ENCODE measurements around the gene CFAP100. TPM values are rescaled to one million over a fixed set of nuclear protein-coding genes. Genes with fewer than 3 reads are reported as not detected.

The CFAP100 gene
- total and polyA plus RNA-seq, 12 donors: not detected

DNA sequence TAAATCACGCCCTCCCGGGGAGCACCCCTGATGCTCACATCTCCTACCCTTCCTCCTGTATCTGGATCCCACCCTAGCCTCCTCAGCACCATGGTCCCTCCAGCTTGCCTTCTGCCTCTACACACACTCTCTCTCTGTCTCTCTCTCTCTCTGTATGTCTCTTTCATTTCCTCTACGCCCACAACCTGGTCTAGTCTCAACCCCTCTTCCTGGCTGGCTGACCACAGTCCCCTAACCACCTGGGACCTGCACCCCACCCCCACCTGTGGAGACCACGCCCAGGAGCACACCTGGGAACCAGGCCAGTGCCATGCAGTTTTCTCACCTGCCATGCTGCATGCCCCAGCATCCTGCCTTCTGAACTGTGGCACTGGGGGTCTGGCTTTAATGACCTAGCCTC is 4.0 kb upstream of the CFAP100 start:
- DNase-seq (no peak), ATAC-seq (no peak)
- Histone ChIP-seq H3K4me3 (no peak overlapping the region), H3K9me3 (no peaks in the 10 kb centered on the region), H3K4me1 (peaks cover 0 to 20% (median 9%) of the 10 kb centered on the region in 9 donors), H3K27ac (no peak overlapping the region), H3K27me3 (peaks cover 0 to 38% (median 11%) of the 10 kb centered on the region in 7 donors), H3K36me3 (no peaks in the 10 kb centered on the region)
- 86 to 88% methylated on average over 4 of the region's 4 CpGs for WGBS, 2 donors
- no peak for TF ChIP-seq CTCF (IDR thresholded peaks at IDR 0.05)
- intact Hi-C loops (cut with DNase I): loop anchor here in 4 of 10 donors (5.0 to 10.0 kb wide), 4 partner anchors 74 to 258 kb away; no protein-coding TSS in a partner anchor

DNA sequence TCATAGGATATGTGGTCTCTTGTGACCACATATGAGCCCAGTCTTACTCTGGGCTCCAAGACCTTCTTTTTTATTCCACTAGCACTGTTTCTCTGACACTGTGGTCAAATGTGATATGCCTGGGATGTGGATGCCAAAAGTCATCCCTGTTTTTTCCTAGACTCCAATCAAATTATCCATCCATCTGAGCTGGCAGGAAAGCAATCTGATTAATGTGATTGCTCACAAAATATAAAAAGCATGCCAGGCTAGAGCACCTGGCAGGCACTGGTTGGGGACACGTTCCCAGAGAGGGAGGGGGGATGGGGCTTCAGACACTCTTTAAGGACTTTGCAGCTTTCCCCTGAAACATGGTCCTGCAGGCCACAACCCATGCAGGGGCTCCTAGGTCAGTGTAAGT is 3.1 kb upstream of the CFAP100 start:
- no peak for TF ChIP-seq CTCF (IDR thresholded peaks at IDR 0.05)
- intact Hi-C loops (cut with DNase I): loop anchor here in 4 of 10 donors (5.0 to 10.0 kb wide), 4 partner anchors 73 to 259 kb away; no protein-coding TSS in a partner anchor

DNA sequence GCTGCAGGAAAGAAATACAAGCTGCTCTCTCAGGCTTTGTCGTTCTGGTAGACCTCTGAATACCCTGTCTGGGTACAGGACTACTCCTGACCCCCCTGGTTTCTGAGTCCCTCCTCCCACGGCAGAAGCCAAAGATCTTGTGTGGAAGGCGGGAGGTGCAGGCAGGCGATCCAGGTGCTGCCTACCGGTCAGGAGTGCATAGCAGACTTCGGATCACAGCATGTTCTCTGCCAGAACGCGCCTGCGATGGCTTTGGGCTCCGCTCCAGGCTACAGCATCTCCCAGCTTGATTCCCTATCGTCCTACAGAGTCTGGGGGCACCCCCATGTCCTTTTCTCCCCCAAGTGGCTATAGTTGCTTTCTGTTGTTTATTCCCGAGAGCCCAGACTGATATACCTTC is 2.5 kb upstream of the CFAP100 start:
- H3K9me3 ChIP-seq: no peaks in the 10 kb centered on the region
- intact Hi-C loops (cut with DNase I): loop anchor here in 4 of 10 donors (5.0 to 10.0 kb wide), 4 partner anchors 73 to 260 kb away; no protein-coding TSS in a partner anchor
- no peak overlapping the region for H3K27ac ChIP-seq
- H3K27me3 ChIP-seq: peaks cover 0 to 42% (median 14%) of the 10 kb centered on the region in 7 donors
- peaks cover 0 to 20% (median 9%) of the 10 kb centered on the region in 9 donors for H3K4me1 ChIP-seq
- DNase-seq (no peak), ATAC-seq (no peak)
- no peak for TF ChIP-seq CTCF (IDR thresholded peaks at IDR 0.05)
- no peaks in the 10 kb centered on the region for H3K36me3 ChIP-seq
- no peak overlapping the region for H3K4me3 ChIP-seq
- 81 to 85% methylated on average over 12 of the region's 12 CpGs for WGBS, 2 donors

More for the DNA sequence above, 3.1 kb upstream of the CFAP100 start:
- Histone ChIP-seq H3K27ac (no peak overlapping the region), H3K36me3 (no peaks in the 10 kb centered on the region), H3K27me3 (peaks cover 0 to 42% (median 14%) of the 10 kb centered on the region in 7 donors), H3K4me3 (no peak overlapping the region), H3K4me1 (peaks cover 0 to 20% (median 9%) of the 10 kb centered on the region in 9 donors), H3K9me3 (no peaks in the 10 kb centered on the region)
- DNase-seq (no peak), ATAC-seq (no peak)
- WGBS, 2 donors: 45 to 65% methylated on average over 1 of the region's 1 CpG

DNA sequence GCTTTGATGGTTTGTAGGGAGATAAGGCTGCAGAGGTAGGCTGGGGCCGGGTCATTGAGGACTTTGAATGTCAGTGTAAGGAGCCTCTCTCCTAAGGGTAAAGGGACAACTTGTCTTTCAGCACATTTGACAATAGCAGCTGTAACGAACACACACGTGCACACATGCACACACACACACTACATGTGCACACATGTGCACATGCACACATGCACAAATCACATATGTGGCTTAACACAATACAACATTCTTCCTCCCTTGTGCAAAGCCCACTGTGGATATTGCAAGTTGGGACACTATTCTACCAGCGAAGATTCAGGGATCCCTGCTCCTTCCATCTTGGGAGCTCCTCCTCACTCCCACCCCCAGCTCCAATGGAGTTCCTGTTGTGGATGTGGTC is 1.1 kb upstream of the CFAP100 start:
- DNase-seq: no peak
- Histone ChIP-seq H3K36me3 (no peaks in the 10 kb centered on the region), H3K4me1 (peaks cover 0 to 19% (median 9%) of the 10 kb centered on the region in 9 donors), H3K27me3 (peaks cover 0 to 42% (median 14%) of the 10 kb centered on the region in 7 donors), H3K9me3 (no peaks in the 10 kb centered on the region), H3K27ac (no peak overlapping the region), H3K4me3 (no peak overlapping the region)
- no peak for ATAC-seq
- TF ChIP-seq CTCF (IDR thresholded peaks at IDR 0.05): no peak
- 84 to 87% methylated on average over 4 of the region's 4 CpGs for WGBS, 2 donors
- intact Hi-C loops (cut with DNase I): loop anchor here in 4 of 10 donors (5.0 to 10.0 kb wide), 4 partner anchors 71 to 261 kb away; no protein-coding TSS in a partner anchor
